A172 (cell line): ENCODE results near the gene HORMAD2. TPM values are rescaled to one million over a fixed set of nuclear protein-coding genes. Genes with fewer than 3 reads are reported as not detected.
"Not testable (repeated sequence)": the region's sequence is repeated elsewhere in the genome, so short reads cannot be mapped to it uniquely, and the experiment has no call there.

Experiments used
- DNase-seq: peaks from one replicate; pipeline ENCODE4 v3.0.0-alpha.2; 2015; ENCODE audit warnings: low spot score
- total RNA-seq: library from RNA; depleted of rRNA; stranded (reverse); fragments of >200 nt; shearing (Covaris generic); gene quantifications from 2 replicates; pipeline ENCODE4 v1.2.3, GENCODE V29; 2014

HORMAD2 gene
- total RNA-seq, 1 experiment from 2014 or later: not detected

- no peak for DNase-seq
Observed at GRCh38 chr22:30056015-30056414, 24.2 kb upstream of the HORMAD2 start.

DNA sequence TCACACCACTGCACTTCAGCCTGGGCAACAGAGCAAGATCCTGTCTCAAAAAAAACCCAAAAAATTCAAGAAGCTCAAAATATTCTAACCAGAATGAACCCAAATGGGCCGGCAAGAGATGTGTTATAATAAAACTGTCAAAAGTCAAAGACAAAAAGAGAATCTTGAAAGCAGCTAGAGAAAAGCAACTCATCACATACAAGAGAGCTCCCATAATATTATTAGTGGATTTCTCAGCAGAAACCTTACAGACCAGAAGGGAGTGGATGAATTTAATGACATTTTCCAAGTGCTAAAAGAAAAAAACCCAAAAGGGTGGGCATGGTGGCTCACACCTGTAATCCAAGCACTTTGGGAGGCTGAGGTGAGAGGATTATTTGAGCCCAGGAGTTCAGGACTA, 22.9 kb upstream of the HORMAD2 start:
- no peak for DNase-seq

GRCh38 chr22:30059346-30060020, 20.8 kb upstream of the HORMAD2 start:
- DNase-seq: not testable (repeated sequence)

- DNase-seq: not testable (repeated sequence)
Observed at GRCh38 chr22:30061094-30061493, 19.2 kb upstream of the HORMAD2 start.

DNA sequence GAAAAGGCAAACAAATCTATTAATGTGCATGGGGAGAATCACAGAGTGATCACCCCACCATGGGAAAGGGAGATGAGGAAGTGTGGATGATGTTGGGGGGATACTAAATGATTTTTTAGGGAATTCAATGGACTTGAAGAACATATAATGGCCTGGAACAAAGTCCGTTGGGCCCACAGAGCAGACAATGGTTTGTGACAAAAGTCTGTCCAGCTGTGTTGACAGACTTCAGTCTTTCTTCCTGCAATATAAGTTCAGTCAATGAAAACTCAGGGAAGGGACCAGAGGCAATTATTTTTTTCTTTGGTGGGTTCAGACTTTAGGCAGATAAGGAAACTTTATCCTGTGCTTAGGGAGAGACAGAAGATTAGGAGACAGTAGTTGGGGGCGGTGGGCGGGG, 18.0 kb upstream of the HORMAD2 start:
- no peak for DNase-seq

GRCh38 chr22:30062950-30063349, 17.3 kb upstream of the HORMAD2 start:
- DNase-seq: no peak

DNA sequence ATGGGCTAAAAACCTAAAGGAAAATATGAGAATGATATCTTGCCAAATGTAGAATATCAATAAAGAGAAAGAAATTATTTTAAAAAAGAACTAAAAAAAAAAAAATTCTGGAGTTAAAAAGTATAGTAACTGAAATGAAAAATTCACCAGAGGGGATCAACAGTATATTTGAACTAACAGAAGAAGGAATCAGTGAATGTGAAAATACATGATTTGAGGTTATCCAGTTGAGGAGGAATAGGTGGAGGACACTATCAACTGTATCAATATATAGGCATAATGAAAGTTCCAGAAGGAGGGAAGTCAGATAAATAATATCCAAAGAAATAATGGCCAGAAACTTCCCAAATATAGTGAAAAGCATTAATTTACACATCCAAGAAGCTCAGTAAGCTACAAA, 16.1 kb upstream of the HORMAD2 start:
- no peak for DNase-seq

GRCh38 chr22:30073743-30074142, 6.5 kb upstream of the HORMAD2 start:
- DNase-seq: no peak

DNA sequence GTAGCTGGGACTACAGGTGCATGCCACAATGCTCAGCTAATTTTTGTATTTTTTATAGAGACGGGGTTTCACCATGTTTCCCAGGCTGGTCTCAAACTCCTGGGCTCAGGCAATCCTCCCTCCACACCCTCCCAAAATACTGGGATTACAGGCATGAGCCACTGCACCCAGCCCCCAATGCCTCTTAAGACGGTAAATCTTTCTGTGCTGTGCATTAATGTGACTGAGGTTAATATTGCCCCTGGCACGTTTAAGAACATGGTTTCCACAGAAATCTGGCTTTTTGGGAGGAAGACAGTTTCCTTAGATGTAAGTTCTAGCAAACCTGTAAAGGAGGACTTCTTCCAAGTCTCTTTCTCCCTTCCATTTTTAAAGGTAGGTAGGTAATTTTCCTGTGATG, 6.1 kb upstream of the HORMAD2 start:
- no peak for DNase-seq

DNA sequence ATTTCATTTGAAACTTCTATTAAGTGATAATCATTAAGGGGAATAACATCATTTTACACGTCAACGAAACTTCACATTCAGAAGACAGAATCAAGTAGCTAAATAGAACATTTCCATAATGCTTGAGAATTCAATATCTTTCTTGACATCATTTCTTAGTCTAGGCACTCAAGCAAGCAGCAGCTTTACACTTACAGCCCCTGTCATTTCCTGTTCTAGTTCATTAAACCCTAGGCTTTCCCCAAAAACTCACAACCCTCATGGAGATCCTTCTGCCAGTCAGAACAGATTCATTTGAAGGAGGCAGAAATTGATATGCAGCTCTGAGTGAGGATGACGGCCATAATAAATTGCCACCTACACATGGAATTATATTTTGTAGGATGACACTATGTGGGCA, 5.3 kb upstream of the HORMAD2 start:
- DNase-seq: no peak

DNA sequence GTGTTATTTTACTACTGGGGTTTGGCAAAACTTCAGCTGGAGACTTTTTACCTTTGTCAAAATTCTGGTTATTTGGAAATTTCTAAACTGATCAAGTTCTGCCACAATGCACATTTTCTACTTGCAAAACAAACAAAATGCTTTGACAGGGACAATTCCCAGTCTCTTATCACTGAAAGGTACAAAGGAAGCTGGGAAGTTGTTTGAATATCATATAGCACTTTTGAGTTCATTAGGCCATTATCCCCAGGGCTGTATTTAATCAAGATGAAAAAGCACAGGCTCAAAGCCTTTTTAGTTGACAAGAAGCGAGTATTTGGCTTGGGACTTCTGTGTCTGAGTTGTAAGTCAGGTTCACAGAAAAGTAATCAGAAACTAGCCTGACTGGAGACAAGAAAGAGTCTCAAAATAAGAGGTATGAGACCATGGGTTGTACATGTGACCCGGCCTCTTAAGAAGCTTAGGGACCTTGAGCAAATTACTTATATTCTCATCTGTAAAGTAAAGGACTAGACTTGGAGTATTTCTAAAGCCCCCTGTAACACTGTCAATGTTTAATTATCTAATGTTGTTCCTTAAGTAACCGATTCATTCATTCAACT, 2.9 kb upstream of the HORMAD2 start:
- DNase-seq: no peak

DNA sequence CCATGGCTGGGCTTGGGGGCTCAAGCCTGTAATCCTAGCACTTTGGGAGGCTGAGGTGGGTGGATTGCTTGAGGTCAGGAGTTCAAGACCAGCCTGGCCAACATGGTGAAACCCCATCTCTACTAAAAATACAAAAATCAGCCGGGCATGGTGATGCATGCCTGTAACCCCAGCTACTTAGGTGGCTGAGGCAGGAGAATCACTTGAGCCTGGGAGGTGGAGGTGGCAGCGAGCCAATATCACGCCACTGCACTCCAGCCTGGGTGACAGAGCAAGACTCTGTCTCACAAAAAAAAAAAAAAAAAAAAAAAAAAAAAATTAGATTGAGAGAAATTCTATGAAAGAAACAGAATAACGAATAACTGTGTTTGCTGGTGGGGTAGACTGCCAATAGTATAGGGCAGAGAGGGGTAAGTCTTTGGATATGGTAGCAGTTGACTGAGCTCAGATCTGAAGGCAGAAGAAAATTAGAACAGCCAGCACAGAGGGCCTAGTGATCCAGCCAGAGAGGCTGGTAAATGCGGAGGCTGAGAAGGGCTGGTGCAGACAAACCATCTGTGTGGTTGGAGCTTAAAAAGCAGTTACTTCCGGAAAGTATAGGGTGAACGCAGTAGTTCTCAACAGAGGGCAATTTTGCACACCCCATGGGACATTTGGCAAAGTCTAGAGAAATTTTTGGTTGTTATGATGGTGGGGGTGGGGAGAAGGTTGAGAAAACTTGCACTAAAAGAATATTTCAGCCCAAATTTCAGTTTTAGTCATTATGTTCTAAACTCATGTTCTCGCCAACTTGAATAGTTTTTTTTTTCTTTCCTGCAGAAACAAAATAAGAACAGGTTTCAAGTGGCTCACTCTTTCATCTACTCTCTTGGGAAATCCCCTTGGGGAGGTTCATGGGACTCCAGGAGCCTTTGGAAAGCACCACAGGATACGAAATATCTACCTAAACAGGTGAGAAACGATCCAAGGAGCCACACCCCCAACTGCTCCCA, 1.6 kb upstream of the HORMAD2 start:
- DNase-seq: no peak

- DNase-seq: no peak
Observed at GRCh38 chr22:30080805-30081204, 541 bp downstream of the HORMAD2 start.

GRCh38 chr22:30086496-30086895, 6.2 kb downstream of the HORMAD2 start:
- DNase-seq: no peak

- not testable (repeated sequence) for DNase-seq
Observed at GRCh38 chr22:30087037-30087436, 6.8 kb downstream of the HORMAD2 start.

- no peak for DNase-seq
Observed at GRCh38 chr22:30087611-30088010, 7.3 kb downstream of the HORMAD2 start.

GRCh38 chr22:30088468-30088867, 8.2 kb downstream of the HORMAD2 start:
- DNase-seq: no peak

DNA sequence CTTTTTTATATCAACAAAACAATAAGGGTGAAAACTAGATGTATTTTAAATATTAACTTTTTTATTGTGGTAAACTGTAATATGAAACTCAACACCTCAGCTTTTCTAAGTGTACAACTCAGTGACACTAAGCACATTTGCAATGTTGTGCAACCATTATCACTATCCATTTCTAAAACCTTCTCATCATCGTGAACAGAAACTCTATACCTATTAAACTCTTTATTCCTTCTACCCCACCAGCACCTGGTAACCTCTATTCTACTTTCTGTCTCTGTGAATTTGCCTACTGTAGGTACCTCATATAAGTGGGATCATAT, 9.4 kb downstream of the HORMAD2 start:
- DNase-seq: no peak

DNA sequence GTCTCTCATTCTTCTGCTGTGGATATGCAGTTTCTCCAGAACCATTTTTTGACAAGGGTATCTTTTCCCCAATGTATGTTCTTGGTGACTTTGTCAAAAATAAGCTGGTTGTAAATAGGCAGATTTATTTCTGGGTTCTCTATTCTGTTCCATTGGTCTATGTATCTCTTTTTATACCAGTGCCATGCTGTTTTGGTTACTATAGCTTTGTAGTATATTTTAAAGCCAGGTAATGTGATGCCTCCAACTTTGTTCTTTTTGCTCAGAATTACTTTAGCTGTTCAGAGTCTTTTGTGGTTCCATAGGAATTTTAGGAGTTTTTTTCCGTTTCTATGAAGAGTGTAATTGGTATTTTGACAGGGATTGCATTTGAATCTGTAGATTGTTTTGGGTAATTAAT, 12.4 kb downstream of the HORMAD2 start:
- no peak for DNase-seq

DNA sequence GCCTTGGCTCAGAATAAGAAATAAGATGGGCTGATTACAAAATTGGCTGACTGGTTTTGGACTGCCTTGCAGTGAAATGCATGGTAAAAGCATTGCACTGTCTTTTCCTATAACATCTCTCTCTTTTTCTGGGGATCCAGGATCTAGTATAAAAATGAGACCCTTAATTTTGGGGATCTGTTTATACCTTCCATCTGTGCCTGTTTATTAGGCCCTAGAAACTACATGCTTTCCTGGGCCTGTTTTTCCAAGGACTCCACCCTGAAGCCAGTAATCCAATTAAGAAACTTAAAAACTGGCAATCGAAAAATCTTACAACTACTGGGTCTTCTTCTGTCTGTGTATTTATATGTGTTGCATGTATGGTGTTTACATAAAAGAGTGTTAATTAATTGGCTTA, 14.5 kb downstream of the HORMAD2 start:
- DNase-seq: no peak

- no peak for DNase-seq
Observed at GRCh38 chr22:30097861-30098260, 17.6 kb downstream of the HORMAD2 start.

DNA sequence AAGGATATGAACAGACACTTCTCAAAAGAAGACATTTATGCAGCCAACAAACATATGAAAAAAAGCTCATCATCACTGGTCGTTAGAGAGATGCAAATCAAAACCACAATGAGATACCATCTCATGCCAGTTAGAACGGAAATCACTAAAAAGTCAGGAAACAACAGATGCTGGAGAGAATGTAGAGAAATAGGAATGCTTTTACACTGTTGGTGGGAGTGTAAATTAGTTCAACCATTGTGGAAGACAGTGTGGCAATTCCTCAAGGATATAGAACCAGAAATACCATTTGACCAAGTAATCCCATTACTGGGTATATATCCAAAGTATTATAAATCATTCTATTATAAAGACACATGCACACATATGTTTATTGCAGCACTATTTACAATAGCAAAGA, 20.5 kb downstream of the HORMAD2 start:
- DNase-seq: not testable (repeated sequence)
